OCI-LY3 (cell line): ENCODE results near the gene UBAP1.
A peak's percentile ranks its signal among the peaks of the same experiment; 100 is the strongest.

Experiments
- H2AFZ ChIP-seq: fragments of 200-600, 300-600 bp; shearing (Covaris generic); 2 replicates; pipeline ENCODE4 v1.6.0; 2014; ENCODE audit warnings: antibody characterized with exemption, low read depth, low read length
- H3K27ac ChIP-seq: fragments of 200-600, 300-600 bp; sonication (generic); 2 replicates; pipeline ENCODE4 v1.5.1; 2014; ENCODE audit warnings: mild to moderate bottlenecking, low read length, moderate library complexity, mixed read lengths
- H3K27me3 ChIP-seq: fragments of 200-600, 300-600 bp; sonication (generic); 2 replicates; pipeline ENCODE4 v1.6.1; 2014; ENCODE audit warnings: low read depth, low read length, mixed read lengths
- H3K36me3 ChIP-seq: fragments of 200-600, 300-600 bp; sonication (generic); replicated peaks from 2 replicates; pipeline ENCODE3; 2014; ENCODE audit warnings: low read depth, low read length, mixed read lengths
- H3K4me1 ChIP-seq: fragments of 300-600, 200-600 bp; sonication (generic); 2 replicates; pipeline ENCODE4 v1.6.1; 2014; ENCODE audit warnings: low read length, mixed read lengths
- H3K4me2 ChIP-seq: fragments of 200-600, 300-600 bp; sonication (generic); 2 replicates; pipeline ENCODE4 v1.6.1; 2014; ENCODE audit warnings: low read length, mixed read lengths
- H3K4me3 ChIP-seq: fragments of 300-600, 200-600 bp; sonication (generic); 2 replicates; pipeline ENCODE4 v1.5.1; 2014; ENCODE audit warnings: antibody characterized with exemption, mild to moderate bottlenecking, low read length, moderate library complexity
- H3K79me2 ChIP-seq: fragments of 300-600, 200-600 bp; shearing (Covaris generic); 2 replicates; pipeline ENCODE4 v1.6.1; 2014; ENCODE audit warnings: mild to moderate bottlenecking, low read length, mixed read lengths
- H3K9ac ChIP-seq: fragments of 300-600, 200-600 bp; shearing (Covaris generic); 2 replicates; pipeline ENCODE4 v1.6.0; 2014; ENCODE audit warnings: mild to moderate bottlenecking, low read length, moderate library complexity
- H3K9me3 ChIP-seq: fragments of 200-600, 300-600 bp; shearing (Covaris generic); 2 replicates; pipeline ENCODE4 v1.6.1; 2014; ENCODE audit warnings: low read length, mixed read lengths; ENCODE audit not compliant: insufficient read depth
- H4K20me1 ChIP-seq: fragments of 200-600, 300-600 bp; sonication (generic); 2 replicates; pipeline ENCODE4 v1.6.1; 2016; ENCODE audit warnings: low read length, mixed read lengths; ENCODE audit not compliant: insufficient read depth
- EZH2phosphoT487 ChIP-seq: fragments of 200-600 bp; shearing (Covaris generic); IDR thresholded peaks from 2 replicates; pipeline ENCODE4 v1.6.1; 2018; ENCODE audit warnings: antibody characterized with exemption, mixed run types, low read depth
- TF ChIP-seq, protein P1 (sequence below): fragments of 200-600, 300-600 bp; sonication (generic); IDR thresholded peaks from 2 replicates; pipeline ENCODE4 v1.5.1; 2014; ENCODE audit warnings: antibody characterized with exemption, low read length, low read depth

UBAP1 gene

DNA sequence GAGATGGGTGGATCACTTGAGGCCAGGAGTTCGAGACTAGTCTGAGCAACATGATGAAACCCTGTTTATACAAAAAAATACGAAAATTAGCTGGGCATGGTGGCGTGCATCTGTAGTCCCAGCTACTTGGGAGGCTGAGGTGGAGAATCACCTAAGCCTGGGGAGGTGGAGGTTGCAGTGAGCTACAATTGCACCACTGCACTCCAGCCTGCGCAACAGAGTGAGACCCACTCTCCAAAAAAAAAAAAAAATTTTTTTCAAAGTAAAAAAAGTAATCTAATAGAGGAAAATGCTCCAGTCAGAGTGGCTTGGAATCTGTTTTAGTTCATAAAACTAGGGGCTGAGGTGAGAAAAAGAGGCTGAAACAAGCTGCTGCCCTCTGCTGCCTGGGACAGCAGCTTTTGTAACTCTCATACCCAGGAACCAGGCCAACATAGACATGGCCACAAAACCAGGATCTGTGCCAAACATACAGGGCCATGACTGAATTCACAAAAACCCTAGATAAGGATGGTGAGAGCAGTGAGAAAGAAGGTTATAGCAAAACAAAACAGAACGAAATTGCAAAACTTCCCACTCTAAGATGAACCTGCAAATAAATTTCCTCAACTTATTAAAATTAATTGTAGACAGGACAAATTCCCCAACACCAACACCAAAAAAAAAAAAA is 39.2 kb upstream of the UBAP1 start:
- H3K9me3 ChIP-seq = no peaks in the 10 kb centered on the region

DNA sequence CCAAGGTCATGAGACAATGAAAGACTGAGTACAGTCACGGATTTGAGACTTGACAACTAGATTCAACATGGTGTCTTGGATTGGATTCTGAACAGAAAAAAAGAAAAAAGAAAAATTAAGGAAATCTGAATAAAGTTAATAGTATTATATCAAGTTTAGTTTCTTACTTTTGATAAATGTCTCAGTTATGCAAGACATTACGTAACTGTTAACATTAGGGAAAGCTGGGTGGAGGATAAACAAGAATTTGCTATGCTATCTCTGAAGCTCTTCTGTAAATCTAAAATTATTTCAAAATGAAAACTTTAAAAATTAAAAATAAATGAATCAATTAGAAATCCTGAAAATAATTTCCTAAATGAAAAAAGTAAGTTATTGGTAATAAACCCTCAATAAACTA is 38.0 kb upstream of the UBAP1 start:
- Histone ChIP-seq H3K27me3 (no peaks in the 10 kb centered on the region), H3K36me3 (no peaks in the 10 kb centered on the region), H2AFZ (no peak overlapping the region), H3K9ac (no peak overlapping the region), H3K4me1 (no peaks in the 10 kb centered on the region), H3K9me3 (no peaks in the 10 kb centered on the region), H3K79me2 (no peaks in the 10 kb centered on the region), H3K4me2 (no peak overlapping the region), H3K4me3 (no peak overlapping the region), H3K27ac (no peak overlapping the region), H4K20me1 (no peaks in the 10 kb centered on the region)
- TF ChIP-seq, protein P1, sequence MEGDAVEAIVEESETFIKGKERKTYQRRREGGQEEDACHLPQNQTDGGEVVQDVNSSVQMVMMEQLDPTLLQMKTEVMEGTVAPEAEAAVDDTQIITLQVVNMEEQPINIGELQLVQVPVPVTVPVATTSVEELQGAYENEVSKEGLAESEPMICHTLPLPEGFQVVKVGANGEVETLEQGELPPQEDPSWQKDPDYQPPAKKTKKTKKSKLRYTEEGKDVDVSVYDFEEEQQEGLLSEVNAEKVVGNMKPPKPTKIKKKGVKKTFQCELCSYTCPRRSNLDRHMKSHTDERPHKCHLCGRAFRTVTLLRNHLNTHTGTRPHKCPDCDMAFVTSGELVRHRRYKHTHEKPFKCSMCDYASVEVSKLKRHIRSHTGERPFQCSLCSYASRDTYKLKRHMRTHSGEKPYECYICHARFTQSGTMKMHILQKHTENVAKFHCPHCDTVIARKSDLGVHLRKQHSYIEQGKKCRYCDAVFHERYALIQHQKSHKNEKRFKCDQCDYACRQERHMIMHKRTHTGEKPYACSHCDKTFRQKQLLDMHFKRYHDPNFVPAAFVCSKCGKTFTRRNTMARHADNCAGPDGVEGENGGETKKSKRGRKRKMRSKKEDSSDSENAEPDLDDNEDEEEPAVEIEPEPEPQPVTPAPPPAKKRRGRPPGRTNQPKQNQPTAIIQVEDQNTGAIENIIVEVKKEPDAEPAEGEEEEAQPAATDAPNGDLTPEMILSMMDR = no peak
- no peak for TF ChIP-seq EZH2phosphoT487

More for the DNA sequence above, 39.2 kb upstream of the UBAP1 start:
- no peaks in the 10 kb centered on the region for H3K27me3 ChIP-seq
- H3K4me3 ChIP-seq = no peak overlapping the region
- H3K27ac ChIP-seq = no peak overlapping the region
- H3K36me3 ChIP-seq = no peaks in the 10 kb centered on the region
- no peaks in the 10 kb centered on the region for H4K20me1 ChIP-seq
- no peaks in the 10 kb centered on the region for H3K79me2 ChIP-seq
- H3K4me1 ChIP-seq = no peaks in the 10 kb centered on the region
- H2AFZ ChIP-seq = no peak overlapping the region
- H3K4me2 ChIP-seq = no peak overlapping the region
- TF ChIP-seq EZH2phosphoT487 = no peak
- TF ChIP-seq, protein P1 = peak; percentile 35
- H3K9ac ChIP-seq = no peak overlapping the region

DNA sequence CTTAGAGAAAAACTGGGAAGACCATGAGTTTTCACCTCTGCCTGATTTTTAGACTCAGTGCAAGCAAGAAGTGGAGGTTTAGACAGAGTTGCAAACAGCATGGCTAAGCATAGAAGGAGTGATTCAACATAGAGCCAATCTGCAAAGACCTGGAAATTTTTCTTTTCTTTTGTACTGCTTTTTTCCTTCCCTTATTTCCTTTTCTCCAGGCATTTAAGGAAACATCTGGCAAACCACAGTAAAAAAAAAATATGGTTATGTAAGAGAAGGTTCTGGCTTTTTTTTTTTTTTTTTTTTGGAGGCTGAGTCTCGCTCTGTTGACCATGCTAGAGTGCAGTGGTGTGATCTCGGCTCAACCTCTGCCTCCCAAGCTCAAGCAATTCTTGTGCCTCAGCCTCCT is 35.7 kb upstream of the UBAP1 start:
- Histone ChIP-seq H3K9me3 (no peaks in the 10 kb centered on the region), H2AFZ (no peak overlapping the region), H3K79me2 (no peaks in the 10 kb centered on the region), H3K9ac (no peak overlapping the region), H3K4me3 (no peak overlapping the region), H3K4me2 (no peak overlapping the region), H4K20me1 (no peaks in the 10 kb centered on the region), H3K27ac (no peak overlapping the region), H3K4me1 (no peaks in the 10 kb centered on the region), H3K36me3 (no peaks in the 10 kb centered on the region), H3K27me3 (no peaks in the 10 kb centered on the region)
- TF ChIP-seq, protein P1 = no peak
- no peak for TF ChIP-seq EZH2phosphoT487

DNA sequence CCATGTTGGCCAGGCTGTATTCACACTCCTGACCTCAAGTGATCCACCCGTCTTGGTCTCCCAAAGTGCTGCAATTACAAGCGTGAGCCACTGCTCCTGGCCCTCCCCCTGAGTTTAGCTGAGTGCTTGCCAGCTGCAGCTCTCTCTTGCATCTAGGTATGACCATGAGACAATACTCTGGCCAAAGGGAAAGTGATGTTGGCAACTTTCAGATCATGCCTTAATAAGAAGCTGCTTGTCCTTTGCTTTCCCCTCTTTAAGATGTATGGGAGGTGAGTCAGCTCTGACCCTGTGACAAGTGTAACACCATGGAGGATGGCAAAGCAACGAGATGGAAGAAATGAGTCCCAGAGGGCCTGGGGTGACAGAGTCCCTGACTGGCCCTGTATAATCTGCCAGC is 33.7 kb upstream of the UBAP1 start:
- Histone ChIP-seq H3K36me3 (no peaks in the 10 kb centered on the region), H3K27ac (no peak overlapping the region), H3K9ac (no peak overlapping the region), H4K20me1 (no peaks in the 10 kb centered on the region), H3K9me3 (no peaks in the 10 kb centered on the region), H3K4me3 (no peak overlapping the region), H3K4me2 (no peak overlapping the region), H3K27me3 (no peaks in the 10 kb centered on the region), H3K79me2 (no peaks in the 10 kb centered on the region), H2AFZ (no peak overlapping the region), H3K4me1 (no peaks in the 10 kb centered on the region)
- TF ChIP-seq, protein P1 = no peak
- TF ChIP-seq EZH2phosphoT487 = no peak
